ENCODE results near the gene NHLRC4.

NHLRC4 gene

DNA sequence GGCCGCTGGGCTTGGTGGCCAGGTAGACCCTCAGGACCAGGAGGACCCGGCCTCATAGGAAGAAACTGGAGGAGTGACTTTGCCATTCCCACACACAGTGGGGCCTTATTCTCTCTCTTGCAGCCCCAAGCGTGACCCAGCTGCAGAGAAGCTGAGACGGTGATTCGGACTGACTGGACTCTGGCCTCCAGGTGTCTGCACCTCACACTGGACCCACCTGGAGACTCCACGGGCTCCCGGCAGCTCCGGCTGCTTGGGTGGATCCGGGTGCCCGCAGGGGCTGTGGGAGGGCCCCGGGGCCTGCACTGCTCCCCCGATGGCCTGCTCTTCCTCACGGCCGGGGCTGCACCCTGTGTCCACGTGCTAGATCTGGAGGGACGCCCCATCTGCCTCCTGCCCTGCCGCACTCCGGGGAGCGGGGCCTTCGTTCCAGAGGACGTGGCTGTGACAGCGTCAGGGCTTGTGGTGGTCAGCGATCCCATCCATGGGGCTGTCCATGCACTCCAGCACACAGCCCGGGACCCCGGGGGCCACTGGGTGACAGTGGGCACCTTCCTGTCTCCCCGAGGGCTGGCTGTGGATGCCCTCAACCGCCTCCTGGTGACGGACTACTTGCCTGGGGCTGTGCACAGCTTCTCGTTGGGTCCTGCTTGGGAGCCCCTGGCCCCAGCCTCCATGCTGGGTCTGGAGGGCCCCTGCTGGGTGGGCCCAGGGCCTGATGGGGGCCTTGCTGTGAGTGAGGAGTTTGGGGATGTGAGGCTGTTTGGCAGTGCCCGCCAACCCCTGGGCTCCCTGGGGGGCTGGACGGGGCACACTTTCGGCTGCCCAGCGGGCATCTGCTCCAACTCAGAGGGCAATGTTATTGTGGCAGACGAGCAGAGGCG lies 810 bp downstream of the NHLRC4 start:
- DNase-seq = no peak

DNA sequence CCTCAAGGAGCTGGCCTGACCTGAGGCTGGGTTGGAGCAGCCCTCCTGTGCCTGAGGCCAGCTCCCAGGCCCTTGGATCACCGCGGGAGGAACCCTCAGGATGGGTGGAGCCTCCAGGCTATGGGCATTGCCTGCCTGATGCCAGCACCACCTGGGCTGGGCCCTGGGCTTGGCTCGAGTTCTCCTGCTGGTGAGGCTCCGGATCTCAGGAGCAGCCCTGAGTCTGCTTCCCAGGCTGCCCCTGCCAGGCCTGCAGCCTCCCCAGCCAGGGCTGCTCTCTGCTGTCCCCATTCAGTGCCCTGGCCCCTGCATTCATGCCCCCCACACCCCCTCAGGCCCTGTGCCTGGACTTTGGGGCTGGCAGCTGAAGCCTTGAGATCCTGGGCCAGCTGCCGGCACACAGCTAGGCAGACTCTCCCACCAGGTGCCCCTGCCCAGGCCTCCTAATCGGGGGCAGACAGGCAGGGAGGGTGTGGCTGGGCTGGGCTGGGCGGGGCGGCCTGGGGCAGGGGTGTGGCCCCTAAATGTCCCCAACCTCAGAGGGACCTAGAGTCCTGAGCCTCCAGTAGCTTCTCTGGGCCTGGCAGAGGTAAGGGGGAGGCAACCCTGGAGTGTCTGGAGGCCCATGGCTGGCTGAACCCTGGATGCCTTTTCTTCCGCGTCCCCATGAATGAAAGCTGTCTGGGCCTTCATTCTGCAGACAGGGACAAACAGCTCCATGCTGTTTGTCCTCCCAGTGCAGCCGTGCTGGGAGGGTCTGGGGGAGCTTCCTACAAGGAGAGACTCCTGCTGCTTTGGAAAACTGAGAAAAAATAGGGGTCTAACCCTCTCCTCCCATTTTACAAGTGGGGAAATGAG lies 1.8 kb downstream of the NHLRC4 start:
- no peak for DNase-seq

DNA sequence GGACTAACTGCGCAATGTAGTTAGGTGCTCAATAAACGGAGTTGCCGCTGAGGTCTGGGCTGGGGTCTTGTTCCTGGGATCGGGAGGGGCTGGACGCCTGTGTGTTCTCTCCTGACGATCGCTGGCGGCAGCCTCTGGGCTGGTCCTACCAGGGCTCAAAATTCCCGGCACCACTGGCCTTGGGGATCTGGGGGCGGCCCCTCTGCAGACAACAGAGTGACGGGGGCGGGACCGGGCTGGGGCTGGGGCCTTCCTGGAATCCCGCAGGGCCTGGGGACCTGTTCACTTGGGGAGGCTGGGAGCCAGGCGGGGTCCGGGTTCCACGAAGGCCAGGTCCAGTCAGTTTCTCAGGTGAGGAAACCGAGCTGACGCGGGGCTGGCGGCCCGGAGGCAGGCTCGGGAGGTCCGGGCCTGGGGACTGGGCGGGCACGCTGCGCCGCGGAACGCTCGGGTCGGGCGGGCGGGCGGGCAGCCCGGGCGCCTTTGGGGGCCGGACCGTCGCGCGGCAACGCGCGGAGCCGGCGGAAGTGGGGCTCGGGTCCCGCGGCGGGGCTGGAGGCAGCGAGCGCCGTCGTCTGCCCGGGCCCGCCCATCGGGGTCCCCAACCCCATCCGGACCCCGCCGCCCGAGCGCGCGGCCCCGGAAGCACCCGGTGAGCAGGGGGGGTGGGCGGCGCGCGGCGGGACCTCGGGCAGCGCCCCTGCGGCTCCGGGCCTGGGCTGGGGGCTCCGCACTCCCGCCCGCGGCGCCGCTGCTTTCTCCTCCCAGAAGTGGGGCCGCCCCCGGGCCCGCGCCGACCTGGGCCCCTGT lies 2.8 kb downstream of the NHLRC4 start, which contains the start of gene PIGQ:
TSS of gene PIGQ (plus strand) at position 524 of the 810 bp plus-strand sequence. CDS start 4,107 bp downstream, outside the sequence.
- DNase-seq = peak; percentile 20 to 58

DNA sequence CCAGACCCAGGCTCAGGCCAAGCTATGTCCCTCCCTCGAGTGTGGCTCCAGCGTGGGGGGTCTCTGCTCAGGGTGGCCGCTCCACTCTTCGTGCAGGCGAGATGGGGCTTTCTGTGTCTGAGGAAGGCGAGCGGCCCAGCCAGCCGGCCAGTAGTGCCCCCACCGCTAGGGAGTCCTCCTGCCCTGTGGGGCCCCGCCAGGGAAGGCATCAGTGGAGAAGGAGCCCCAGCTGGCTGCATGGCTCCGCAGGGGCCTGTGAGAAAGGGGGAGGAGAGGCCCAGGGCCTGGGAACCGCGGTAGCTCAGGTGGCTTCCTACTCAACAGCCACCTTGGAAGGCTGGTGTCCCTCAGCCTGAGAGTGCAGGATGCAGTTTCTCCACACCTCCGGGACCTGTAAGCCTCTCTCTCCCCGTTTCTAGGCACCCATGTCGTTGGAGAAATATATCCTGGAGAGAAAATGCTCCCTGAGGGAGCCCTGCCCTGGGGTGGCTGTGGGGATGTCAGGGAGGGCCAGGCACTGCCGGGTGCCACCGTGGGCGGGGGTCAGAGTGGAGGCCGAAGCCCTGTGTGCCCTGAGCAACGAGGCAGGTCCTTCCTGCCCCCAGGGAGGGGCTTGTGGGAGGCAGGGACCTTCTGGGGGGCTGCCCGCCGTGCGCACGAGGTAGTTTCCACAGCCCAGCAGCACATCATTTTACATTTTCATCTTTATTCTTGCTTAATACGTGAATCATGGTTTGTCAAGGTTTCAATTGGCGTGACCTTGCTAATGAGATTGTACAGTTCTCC lies 6.3 kb downstream of the NHLRC4 start:
- no peak for DNase-seq

DNA sequence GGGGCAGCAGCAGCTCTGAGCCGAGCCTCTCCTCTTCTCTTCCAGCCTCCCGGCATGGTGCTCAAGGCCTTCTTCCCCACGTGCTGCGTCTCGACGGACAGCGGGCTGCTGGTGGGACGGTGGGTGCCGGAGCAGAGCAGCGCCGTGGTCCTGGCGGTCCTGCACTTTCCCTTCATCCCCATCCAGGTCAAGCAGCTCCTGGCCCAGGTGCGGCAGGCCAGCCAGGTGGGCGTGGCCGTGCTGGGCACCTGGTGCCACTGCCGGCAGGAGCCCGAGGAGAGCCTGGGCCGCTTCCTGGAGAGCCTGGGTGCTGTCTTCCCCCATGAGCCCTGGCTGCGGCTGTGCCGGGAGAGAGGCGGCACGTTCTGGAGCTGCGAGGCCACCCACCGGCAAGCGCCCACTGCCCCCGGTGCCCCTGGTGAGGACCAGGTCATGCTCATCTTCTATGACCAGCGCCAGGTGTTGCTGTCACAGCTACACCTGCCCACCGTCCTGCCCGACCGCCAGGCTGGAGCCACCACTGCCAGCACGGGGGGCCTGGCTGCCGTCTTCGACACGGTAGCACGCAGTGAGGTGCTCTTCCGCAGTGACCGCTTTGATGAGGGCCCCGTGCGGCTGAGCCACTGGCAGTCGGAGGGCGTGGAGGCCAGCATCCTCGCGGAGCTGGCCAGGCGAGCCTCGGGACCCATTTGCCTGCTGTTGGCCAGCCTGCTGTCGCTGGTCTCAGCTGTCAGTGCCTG lies 7.4 kb downstream of the NHLRC4 start:
- DNase-seq = no peak

DNA sequence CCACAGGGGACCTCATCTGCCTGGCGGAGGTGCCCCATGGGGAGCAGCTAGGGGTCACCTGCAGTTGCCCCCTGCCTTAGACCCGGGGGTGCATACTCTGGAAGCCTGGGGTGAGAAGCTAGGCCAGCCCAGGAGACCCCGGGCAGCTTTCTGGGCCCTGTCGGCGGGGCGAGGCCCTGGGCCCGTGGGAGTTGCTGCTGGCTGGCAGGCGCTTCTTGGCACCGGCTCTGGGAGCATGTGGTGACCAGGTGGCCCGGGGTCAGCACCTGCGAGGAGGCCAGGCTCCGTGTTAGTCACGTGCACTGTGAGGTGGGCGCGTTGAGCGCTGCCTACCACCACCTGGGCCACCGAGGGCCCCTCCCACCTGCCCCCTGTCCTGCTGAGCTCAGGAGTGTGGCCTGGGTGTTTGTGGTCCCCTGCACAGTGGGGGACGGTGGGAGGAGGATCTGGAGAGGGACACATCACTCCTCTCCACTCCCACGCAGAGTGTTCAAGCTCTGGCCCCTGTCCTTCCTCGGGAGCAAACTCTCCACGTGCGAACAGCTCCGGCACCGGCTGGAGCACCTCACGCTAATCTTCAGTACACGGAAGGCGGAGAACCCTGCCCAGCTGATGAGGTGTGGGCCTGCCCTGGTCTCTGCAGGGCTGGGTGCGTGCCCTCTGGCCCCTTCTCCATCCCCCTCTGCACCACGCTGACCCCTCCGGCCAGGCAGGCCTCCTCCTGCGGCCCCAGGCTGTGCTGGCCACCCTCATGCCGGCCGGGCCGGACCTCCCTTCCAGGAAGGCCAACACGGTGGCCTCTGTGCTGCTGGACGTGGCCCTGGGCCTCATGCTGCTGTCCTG lies 8.8 kb downstream of the NHLRC4 start:
- no peak for DNase-seq

DNA sequence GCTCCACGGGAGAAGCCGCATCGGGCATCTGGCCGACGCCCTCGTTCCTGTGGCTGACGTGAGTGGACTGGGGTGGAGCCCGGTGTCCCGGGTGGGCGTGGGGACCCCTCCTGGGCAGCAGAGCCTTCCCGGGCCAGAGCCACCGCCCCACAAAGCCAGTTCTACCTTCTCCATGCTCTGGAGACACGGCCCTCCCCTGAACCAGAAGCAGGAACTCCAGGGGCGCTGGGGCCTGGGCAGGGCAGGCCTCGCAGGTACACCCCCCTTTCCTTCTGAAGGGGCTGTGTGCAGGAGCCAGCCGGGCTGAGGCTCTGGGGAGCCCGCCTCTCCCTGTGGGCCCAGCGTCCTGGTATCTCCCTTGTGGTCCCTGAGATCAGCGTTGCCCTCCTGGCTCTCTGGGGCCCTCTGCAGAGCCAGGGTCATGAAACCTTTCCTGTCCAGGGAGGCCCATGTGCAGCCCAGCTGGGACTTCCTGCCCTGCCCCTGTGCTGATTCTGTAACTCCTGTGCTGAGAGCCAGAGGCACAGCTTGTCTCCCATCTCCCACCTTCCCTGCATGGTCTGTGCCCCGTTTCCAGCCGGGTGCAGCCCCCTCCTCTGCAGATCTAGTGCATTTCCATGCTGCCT lies 9.5 kb downstream of the NHLRC4 start:
- DNase-seq = no peak

DNA sequence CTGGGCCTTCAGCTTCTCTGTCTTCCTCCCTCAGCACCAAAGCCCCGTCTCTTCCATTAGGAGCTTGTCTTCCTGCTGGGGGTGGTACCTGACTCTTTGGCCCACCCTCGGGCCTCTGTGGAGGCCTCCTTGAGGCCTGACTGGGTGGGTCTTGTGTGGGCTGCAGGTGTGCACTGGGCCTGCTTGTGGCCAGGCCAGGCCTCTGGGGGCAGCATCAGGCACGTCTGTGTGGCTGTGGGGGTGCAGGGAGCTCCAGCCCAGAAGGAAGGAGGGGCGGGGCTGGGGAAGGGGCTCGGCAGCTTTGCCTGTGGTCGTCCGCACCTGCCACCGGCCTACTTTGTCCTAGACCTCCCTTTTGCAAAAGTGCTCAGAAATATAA lies 10.0 kb downstream of the NHLRC4 start:
- no peak for DNase-seq

DNA sequence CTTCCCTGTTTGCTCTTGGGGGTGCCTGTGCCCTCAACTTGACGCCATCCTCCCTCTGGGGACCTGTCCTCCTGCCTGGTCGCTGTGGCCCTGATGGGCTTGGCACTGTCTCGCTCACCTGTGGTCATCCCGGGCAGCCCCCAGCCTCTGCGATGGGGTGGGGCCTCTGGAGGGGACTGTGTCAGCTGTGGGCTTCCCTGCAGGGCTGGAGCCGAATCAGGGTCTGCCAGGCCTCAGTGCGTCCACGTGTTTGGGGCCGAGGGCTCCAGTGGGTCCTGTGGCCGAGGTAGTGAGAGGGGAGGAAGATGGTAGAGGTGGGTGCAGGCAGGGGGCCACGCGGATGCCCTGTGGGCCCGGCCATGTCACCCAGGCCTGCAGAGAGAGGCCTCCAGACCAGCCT lies 11.0 kb downstream of the NHLRC4 start:
- no peak for DNase-seq

DNA sequence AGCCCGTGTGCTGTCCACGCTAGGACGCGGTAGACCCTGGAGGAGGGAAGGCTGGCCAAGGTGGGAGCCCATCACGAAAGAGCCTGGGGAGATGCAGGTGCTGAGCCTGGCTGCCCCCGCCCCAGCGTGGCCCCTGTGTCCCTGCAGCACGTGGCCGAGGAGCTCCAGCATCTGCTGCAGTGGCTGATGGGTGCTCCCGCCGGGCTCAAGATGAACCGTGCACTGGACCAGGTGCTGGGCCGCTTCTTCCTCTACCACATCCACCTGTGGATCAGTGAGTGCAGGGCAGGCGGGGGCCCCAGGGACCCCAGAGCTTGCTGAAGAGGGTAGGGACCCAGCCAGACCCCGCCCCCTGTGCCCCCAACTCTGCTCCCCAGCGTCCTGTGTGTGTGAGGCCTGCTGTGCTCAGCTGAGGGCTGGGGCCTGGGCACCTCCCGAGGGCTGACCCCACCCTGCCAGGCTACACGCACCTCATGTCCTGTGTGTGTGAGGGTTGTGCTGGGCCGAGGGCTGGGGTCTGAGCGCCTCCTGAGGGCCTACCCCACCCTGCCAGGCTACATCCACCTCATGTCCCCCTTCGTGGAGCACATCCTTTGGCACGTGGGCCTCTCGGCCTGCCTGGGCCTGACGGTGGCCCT lies 11.5 kb downstream of the NHLRC4 start:
- no peak for DNase-seq

DNA sequence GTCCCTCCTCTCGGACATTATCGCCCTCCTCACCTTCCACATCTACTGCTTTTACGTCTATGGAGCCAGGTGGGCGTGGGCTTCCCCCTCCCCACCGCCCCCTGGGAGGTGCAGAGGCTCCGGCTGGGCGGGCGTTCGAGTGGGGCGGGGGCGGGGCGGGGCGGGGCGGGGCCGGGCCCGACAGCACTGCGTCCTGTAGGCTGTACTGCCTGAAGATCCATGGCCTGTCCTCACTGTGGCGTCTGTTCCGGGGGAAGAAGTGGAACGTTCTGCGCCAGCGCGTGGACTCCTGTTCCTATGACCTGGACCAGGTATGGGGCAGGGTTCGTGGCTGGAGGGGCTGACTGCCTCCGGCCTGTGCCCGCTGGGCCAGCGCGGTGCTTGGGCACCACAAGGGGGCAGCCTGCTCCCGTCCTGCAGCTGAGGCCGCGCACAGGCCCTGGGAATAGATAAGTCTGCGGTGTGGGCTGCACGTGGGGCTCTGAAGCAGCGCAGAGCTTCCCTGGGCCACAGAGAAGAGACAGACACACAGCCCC lies 12.1 kb downstream of the NHLRC4 start:
- peak; percentile 72 to 83 for DNase-seq

DNA sequence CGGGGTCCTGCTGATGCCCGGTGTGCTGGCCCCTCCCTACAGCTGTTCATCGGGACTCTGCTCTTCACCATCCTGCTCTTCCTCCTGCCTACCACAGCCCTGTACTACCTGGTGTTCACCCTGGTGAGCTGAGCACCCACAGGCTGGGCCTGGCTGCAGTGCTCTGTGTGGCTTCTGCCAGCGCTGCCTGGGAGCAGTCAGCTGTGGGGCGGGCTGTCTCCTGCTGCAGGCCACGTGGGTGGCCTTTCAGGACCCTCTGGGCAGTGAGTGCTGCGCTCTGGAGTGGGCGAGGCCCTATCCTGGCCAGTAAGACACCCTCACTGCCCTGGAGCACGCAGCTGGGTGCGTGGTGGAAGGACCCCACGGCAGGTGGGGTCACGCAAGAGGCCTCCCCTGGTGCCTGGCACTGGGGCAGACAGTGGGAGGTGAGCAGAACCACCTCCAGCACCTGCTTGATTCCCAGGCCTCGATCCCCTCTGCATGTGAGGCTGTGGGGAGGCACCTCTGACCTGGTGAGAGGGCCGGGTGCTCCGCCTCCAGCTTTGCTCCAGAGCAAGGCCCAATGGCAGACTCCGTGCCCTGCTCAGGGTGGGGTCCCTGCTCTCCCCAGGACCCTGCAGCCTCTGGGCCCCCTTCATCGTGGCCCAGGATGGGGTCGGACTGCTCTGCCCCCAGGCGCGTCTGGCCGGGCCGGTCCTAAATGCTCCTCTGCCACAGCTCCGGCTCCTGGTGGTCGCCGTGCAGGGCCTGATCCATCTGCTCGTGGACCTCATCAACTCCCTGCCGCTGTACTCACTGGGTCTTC lies 13.5 kb downstream of the NHLRC4 start:
- DNase-seq = no peak

DNA sequence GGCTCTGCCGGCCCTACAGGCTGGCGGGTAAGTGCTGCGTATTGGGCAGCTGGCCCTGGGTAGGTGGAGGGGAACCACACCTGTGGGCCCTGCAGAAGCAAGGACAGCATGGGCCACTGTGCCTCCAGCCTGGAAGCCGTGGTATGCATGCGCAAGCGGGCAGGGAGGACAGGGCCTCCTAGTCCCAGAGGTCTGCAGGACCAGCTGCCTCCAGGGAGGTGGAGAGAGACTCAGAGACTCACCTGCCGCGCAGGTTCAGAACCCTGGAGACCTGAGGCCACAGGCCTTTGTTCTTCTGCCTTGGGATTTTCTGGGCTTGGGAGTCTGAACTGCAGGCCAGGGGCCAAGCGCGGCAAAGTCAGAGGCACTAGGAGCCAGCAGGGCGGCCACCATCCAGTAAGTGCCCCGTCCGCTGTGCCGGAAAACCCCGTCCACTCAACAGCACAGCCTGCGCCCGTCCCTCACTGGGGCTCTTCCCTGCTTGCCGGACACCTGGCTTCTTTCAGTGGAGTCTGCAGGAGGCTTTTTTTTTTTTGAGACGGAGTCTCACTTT lies 14.2 kb downstream of the NHLRC4 start:
- no peak for DNase-seq

DNA sequence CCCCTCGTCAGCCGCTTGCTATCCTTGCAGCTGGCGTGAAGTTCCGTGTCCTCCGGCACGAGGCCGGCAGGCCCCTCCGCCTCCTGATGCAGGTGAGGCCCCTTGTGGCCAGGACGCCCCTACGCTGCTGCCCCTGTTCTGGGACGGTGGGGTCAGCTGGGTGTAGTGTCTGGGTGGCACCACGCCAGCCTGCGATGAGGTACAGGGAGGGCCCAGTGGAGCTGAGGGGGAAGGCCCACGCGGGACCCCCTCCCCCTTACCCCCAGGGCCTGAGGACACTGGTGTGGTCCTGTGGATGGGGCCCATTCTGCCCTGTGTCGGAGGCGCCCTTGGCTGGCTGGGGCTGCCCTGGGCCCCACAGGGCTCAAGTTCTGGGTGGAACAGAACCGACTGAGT lies 15.4 kb downstream of the NHLRC4 start:
- DNase-seq = no peak

DNA sequence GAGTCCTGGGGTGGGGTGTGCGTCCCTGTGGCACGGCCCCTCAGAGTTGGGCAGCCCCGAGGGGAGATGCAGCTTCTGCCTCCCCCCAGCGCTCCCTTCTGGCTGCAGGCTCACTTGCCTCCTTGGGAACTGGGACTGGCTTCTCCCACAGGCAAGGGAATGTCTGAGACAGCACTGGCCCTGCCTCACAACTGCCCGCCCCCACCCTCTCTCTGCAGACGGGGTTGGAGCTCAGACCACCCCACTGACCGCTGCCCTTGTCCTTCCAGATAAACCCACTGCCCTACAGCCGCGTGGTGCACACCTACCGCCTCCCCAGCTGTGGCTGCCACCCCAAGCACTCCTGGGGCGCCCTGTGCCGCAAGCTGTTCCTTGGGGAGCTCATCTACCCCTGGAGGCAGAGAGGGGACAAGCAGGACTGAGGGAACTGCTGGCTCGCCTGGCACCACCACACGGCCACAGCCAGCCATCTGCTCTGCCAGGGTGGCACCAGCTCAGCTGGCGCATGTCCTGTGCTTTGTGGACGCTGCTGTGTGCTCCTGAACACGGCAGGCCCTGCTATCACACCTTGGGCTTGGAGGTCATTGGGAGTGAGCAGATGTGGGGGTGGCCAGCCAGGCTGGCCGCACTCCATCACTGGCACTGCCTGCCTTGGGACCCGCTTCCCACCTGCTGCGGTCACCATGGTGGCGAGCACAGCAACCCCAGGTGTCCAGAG lies 16.0 kb downstream of the NHLRC4 start:
- no peak for DNase-seq

DNA sequence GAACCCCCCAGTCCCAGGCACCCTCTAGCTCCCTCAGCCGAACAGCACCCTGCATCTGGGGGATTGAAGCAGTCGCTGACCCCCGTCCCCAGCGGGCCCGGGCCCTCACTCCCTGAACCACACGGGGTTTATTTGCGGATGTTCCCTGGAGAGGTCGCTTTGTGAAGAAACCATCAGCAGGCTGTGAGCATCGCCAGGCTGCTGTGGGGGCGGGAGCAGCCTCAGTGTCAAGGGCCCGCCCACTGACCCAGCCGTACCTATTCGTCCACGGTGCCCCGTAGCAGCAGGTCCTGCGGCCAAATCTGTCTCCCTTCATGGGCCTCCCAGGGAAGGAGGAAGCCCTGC lies 16.6 kb downstream of the NHLRC4 start:
- DNase-seq = no peak

All from inflammatory macrophage (primary cell).